GM18909 (cell line): ENCODE results near the gene EPHX1.
"Not testable (repeated sequence)": the region's sequence is repeated elsewhere in the genome, so short reads cannot be mapped to it uniquely, and the experiment has no call there.

Experiments
- ATAC-seq: cut with Tn5 transposase; IDR thresholded peaks from one replicate; pipeline ENCODE4 v1.9.1; 2021; ENCODE audit warnings: mild to moderate bottlenecking; ENCODE audit not compliant: unreplicated experiment, poor library complexity

Gene EPHX1

DNA sequence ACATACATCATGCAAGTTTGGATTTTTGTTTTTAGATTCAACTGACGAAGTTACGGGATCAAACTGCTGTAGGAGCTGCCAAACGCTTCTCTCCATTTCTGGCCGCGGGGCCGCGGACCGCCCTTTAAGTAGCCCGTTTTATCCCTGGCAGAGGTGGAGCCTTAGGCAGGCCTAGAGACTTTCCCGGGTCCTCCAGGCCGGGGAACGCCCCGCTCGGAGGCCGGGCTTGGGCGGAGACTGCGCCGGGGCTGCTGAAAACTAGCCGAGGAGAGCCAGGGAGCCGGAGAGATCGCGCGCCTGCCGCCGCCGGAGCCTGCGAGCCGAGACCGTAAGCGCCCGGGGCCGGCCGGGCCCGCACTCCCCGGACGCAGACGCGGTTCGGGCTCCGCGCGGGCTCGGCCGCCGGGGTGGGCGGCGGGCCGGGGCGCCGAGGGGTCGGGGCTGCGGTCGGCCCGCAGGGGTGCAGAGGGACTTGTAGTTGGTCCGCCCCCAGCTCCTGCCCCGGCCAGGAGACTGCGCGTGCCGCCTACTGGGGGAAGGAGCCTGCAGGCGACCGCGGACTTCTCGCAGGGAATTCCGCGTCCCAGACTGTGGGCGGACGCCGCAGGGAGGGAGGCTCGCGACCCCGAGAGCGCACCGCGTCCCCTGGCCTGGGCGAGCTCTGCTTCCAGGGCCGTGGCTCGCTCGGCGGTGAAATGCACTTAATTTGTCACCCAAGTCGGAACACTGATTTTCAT is at the start of gene EPHX1:
Gene EPHX1, plus strand, starts transcription at position 283 of the 737 bp plus-strand sequence. CDS start 18,606 bp downstream, outside the sequence.
- ATAC-seq = peak; percentile 96

DNA sequence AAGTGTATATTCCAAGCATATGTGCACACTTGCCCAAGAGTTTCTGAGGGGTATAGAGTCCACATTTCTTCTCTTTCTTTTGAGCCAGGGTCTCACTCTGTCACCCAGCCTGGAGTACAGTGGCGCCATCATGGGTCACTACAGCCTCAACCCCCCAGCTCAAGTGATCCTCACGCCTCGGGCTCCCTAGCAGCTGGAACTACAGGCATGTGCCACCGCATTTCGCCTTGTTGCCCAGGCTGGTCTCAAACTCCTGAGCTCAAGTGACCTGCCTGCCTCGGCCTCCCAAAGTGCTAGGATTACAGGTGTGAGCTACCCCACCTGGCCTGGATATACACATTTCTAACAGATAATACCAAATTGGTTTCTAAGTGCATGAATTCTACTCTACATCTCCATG is 49.4 kb upstream of the EPHX1 start:
- no peak for ATAC-seq

DNA sequence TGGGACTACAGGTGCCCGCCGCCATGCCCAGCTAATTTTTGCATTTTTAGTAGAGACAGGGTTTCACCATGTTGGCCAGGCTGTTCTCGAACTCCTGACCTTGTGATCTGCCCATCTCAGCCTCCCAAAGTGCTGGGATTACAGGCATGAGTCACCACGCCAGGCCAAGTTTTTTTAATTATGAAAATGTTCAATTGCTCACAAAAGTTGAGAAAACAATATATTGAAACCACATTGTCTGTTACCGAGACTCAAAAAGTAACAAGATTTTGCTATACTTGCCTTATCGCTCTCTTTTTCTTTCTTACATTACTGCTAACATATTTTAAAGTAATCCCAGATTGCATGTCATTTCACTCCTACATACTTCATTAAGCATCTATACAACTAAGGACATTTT is 48.5 kb upstream of the EPHX1 start:
- ATAC-seq = not testable (repeated sequence)

DNA sequence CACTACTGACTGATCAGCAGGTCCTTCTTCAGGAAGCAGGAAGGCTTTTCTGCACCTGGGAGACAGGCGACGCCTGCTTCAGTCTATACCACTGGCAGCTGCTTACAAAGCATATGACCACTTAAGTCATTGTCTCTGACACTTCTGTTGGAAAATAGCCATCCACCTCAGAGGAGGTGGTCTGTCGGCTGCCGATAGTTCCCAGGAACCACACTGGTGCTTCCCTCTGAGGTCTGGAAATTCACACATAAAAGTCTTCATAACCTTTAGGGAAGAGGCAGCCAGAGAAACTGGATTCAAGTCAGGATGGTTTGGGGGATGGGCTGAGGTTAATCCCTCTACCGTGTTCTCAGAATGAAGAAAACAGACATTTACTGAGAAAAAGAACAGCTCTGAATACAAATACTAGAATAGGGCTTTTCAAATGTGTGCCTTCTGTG is 47.9 kb upstream of the EPHX1 start:
- ATAC-seq = no peak

DNA sequence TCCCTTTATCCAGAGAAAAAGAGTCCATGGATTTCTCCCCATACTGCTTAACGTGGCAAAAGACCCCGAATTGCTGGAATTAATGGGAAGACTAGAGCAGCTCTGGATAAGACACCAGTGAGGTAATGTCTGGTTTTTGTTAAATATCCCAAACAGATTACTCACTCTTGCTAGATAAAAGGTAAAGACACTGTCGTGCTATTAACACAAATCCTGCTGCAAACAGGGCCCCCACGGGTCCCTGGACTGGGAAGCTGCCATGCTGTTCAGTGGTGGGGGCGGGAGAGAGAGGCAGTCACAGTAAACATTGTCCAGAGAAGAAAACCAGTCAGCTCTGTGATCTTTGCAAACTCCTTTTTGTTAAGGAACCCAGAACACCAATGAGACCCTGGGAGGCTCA is 47.5 kb upstream of the EPHX1 start:
- no peak for ATAC-seq

DNA sequence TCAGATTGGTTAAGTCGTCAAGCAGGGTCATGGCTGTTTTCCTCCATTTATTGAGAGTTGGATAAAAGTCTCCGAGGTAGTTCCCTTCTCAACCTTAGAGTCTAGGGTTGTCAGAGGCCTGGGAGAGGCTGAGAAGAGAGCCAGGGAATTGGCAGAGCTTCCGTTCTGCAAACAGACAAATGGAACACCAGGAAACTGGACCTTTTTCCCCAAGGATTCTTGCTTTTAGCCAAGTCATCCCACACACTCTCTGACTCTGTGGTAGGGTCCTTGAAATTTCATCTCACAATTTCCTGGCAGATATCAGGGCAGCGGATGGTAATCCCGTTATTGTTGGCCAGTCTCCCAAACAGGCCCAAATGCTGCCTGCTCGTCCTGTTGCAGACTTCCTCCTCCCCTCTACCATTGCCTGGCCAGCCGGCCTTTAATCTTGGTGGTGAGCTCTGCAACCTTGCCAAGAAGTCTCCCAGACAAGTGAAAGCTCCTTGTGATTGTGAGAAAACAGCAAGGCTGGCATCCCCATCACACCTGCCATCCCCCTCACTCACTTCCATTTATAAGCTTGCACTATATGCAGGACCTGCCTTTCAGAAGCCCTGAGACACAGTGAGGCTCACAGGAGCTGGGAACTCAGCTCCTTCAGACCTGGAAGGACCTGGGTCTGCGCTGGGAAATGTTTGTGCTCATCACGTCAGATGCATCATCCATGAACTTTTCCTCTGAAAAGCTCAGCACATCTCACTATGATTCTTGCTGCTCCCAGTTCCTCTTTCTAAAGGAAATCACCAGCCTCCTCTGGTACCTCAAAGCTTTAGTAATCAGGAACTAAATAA is 46.0 kb upstream of the EPHX1 start:
- ATAC-seq = no peak

DNA sequence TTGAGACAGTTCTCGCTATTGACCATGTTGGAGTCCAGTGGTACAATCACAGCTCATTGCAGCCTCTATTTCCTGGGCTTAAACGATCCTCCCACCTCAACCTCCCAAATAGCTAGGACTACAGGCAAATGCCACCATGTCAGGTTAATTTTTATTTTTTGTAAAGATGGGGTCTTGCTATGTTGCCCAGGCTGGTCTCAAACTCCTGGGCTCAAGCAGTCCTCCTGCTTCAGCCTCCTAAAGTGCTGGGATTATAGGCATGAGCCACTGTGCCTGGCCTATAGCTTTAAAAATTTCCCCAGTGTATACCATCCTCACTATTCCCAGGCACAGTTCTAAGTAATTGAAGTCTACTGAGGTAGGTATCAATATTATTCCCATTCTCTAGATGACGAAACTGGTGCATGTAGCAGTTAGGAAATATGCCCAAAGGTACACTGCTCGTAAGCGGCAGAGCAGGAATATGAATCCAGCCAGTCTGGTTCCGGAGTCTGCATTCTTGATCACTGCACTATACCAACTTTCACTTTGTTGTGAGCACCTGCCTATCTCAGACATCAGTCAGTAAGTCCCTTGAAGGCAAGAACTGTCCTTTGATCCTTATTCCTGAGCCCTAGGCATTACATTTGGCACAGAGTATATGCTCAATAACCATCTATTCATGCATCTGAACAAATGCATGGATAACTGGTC is 43.8 kb upstream of the EPHX1 start:
- ATAC-seq = no peak

DNA sequence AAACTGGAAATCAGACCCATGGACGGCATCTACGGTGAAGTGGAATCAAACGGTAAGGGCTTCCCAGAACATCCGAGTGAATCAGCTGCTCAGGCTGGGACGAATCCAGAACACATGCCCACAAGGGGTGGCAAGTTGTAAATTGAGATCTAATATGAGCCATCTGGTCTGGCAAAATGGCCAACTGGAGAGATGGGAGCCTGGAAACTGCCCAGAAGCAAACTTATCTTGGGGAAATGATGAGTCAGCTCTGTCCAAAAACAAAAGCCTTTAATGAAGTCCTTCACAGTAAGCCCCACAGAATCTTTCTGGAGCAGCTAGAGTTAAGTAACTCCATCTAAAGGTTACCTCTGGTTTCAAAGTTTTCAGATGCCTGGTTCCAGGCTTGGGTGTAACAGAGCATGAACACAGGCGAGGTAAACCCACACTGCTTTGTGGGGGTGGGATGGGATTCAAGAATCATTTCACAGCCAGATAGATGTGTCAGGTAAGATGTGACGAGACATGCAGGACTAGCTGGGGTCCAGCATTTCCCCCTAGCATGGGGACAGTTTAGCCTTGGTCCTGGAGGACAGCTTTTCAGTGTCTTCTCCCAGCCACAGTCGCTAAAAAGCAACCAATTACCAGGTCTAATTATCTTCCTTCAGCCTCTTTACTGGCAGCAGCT is 42.8 kb upstream of the EPHX1 start:
- ATAC-seq = no peak

DNA sequence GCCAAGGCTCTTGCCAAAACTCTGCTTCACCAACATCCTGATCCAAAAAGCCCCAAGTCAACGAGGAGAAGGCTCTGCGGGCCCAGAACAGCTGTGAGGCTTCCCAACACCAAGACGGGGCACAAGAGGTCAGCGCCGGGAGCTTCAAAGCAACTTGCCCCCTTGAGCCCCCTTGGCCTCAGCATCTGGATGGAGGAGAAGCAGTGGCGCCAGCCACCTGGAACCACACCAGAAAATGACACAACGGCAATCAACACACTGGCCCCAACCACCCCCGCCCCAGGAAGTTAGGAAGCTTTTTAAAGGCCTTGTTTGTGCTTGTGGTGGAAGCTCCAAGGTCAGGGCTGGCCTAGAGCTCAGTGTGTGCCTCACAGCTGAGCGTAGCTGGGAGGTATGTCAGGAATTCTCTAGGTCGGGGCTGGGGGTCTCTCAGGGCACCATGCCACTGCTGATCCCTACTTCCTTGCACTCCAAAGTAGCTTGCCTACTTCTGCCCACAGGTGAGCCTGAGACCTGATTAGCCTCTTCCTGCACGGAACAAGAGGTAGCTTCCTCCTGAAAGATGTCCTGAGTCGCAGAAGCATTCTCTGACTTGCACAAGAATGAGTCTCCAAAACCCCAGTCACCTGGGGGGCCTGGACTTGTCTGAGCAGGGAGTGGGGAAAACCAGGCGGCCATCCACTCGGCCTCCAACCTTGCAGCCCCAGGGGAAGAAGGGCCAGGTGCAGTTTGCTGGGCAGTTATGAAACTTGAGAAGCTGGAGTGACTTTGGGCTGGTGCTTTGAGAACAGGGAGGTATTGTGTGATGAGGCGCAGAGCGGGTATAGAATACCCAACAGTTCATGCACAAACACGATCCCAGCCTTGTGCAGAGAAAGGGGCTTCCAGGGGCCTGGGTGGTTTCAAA is 42.0 kb upstream of the EPHX1 start:
- ATAC-seq = no peak

DNA sequence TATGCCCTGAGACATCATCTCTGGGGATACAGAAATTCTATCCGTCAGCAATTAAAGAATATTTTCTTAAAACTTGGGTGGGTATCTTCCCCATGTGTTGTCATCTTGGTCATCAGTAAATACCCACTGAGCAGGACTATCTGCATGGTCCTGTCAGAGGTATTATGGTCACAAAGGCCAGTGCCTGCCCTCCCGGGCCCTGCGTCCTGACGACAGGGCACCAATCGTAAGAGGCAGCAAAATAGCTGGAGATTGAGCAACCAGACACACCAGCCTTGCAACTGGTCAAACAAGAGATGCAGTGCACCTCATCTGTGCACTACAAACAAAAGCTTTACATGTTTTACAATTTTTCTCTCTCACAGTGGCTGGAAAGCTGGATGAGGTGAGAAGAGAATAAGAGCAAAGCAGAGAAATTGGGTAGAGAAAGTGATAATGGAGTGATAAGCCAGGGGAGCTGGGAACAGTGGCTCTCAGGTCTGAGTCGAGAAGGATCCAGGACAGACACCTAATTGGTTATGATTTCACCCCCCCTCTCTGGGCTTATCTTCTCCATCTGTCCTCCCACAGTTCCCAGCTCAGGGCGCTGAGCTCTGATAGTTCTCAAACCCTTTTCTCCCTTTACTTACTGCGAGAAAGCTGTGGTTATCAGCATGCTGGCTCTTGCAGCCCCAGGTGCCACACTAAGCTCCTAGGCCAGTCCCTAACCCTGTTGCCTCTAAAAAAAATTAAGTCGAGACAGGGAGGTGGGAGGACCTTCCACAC is 41.1 kb upstream of the EPHX1 start:
- ATAC-seq = no peak

DNA sequence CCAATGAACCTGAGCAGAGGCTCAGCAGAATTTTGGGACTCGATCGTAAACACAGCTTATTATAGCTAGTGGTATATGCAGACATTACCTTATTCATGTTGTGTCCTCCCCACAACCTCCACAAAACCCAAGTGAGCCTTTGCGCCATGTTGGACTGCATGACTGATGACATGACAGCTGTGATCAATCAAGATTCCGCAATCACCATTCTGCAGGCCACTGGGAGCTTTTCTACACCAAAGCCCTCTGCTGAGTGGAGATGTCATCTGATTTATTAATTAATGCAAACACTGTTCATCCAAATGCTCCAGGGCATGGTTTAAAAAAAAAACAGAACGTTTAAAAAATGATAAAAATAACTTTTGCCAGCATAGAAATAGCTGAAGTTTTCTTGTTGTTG is 40.2 kb upstream of the EPHX1 start:
- ATAC-seq = no peak

DNA sequence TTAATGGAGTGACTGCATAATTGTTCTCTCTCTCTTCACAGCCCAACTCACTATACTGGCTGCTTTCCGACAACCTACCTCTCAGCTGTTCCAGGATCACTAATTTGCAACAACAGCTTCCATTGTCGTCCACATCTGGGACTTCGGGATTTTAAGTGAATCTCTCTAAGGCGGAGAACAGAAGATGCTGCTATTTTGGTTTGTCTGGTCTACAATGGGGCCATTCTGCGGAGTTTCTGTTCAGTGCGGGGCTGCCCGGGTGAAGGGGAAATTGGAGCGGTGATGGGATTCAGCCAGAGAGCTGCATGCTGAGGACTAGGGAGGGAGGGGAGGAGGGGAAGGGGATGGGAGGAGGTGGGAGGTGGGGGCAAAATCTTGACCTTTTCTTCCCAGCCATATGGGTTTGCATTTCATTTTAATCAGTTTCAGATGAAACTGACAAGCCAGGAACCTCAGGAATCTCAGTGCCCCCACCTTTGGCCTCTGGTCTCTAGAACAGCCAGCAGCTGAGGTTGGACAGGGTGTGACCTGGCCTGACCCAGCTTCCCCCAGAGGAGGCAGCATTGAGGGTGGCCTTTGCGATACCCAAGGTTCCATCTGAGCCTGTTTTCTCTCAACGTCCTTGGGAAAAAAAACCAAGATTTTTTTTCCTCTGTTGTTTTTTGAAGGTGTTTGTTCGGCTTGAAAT is 39.2 kb upstream of the EPHX1 start:
- no peak for ATAC-seq

DNA sequence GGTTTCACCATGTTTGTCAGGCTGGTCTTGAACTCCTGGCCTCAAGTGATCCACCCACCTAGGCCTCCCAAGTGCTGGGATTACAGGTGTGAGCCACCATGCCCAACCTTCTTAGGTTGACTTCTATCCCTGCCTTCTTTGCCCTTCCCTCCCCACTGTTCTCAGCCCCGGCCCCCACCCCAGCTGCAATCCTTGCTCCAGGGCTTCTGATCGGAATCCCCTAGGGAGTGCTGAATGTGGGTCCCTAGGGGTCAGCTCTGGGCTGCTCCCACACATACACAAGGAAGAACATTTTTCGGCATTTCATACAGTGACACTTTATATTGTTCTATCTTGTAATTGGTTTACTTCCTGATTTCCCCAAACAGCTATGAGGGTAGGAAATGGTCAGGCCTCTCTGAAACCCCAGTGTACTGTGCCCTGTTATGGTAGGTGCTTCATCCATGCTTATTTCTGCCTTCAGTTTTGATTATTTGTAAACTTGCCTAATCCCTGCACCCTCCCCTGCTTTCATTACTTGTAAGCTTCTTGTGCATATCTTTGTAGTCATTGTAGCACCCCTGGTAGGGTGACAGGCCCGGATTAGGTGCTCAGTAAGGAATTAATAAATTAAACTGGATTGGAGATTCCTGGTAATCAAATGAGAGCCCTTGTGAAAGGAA is 38.1 kb upstream of the EPHX1 start:
- no peak for ATAC-seq

DNA sequence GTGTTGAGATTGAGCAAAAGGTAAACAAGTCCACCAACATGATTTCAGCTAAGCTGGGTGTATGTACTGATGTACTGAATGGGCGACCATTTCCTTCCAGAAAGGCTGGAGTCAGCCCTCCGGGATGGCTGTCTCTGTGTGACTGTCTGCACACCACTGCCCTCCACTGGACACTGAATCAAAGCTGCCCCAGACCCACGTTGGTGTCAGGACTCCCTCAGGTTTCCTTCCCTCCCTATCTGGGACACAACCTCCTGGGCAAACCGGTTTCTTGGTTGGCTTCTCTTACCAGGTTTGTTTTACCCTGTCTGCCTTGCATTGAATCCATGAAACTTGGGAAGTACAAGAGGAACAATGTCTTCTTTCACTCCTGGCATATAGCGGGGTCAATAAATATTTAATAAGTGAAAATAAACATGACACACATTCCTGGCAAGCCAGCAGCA is 37.6 kb upstream of the EPHX1 start:
- ATAC-seq = peak; percentile 49

DNA sequence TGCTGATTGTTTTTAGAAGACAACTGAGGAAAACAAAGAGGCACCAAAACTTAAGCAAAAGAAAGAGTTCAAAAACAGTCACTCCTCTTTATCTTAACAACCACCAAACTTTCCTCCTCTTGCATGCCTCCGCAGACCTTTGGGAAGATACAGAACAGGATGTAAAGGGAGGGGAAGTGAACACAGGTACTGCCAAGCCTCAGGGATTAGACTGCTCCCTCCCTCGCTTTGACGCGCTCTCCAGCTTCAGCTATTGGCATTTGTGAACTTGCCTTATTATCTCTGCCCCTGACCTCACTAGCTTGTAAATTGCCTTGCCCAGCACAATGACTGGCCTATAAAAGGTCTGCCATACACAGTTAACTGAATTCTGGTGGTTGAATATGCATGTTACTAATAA is 37.1 kb upstream of the EPHX1 start:
- no peak for ATAC-seq

DNA sequence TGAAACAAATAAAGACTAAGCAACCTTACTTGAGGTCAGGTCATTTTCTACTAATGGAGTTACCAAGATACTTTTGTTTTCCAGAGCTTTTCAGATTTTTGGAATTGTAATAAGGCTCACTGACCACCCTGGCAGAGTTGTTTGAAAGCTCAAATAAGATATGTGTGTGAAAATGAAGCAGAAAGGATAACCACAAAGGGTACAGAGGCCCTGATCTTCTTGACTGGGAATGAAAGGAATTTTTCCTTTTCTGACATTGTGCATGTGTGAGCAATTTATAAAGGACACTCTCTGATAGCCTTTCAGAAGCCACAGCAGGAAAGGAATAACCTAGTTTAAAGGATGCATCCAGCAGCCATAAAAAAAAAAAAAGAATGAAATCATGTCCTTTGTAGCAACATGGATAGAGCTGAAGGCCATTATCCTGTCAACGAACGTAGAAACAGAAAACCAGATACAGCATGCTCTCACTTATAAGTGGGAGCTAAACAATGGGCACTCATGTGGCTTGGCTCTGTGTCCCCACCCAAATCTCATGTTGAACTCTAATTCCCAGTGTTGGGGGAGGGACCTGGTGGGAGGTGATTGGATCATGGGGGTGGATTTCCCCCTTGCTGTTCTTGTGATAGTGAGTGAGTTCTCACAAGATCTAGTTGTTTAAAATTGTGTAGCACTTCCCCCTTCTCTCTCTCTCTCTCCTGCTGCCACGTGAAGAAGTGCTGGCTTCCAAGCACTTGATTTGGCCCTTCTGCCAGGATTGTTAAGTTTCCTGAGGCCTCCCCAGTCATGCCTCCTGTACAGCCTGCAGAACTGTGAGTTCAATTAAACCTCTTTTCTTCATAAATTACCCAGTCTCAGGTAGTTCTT is 35.4 kb upstream of the EPHX1 start:
- no peak for ATAC-seq

DNA sequence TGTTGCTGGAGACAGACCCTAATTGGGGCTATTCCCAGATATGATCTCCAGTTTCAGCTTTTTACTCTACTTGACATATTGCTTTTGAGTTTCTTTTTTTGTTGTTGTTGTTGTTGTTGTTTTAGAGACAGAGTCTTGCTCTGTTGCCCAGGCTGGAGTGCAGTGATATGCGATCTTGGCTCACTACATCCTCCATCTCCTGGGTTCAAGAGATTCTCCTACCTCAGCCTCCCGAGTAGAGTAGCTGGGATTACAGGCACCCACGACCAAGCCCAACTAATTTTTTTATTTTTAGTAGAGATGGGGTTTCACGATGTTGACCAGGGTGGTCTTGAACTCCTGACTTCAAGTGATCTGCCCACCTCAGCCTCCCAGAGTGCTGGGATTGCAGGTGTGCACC is 33.6 kb upstream of the EPHX1 start:
- no peak for ATAC-seq
